KOPT-K1 (cell line): ENCODE data around the gene ACKR1.

ENCODE experiments used
- H3K27ac ChIP-seq: fragments of 200-600 bp; sonication (generic); 2 replicates; pipeline ENCODE4 v1.5.1; 2016; ENCODE audit warnings: antibody characterized with exemption, mild to moderate bottlenecking, low read depth, low read length; ENCODE audit not compliant: poor library complexity, severe bottlenecking
- H3K36me3 ChIP-seq: fragments of 200-600 bp; sonication (generic); 2 replicates; pipeline ENCODE4 v1.5.1; 2017; ENCODE audit warnings: antibody characterized with exemption, mild to moderate bottlenecking, low read length, moderate library complexity; ENCODE audit not compliant: insufficient read depth
- H3K9me3 ChIP-seq: fragments of 200-600 bp; sonication (generic); 2 replicates; pipeline ENCODE4 v1.5.1; 2017; ENCODE audit warnings: antibody characterized with exemption, low read length, mild to moderate bottlenecking; ENCODE audit not compliant: insufficient read depth, poor library complexity, severe bottlenecking

ACKR1 gene

GRCh38 chr1:159229896-159230295 is 25.2 kb downstream of the ACKR1 start:
- Histone ChIP-seq H3K36me3 (no peaks in the 10 kb centered on the region), H3K27ac (no peak overlapping the region), H3K9me3 (no peaks in the 10 kb centered on the region)

GRCh38 chr1:159239551-159240220 is 35.0 kb downstream of the ACKR1 start:
- Histone ChIP-seq H3K36me3 (no peaks in the 10 kb centered on the region), H3K27ac (no peak overlapping the region), H3K9me3 (no peaks in the 10 kb centered on the region)

- H3K9me3 ChIP-seq, result peaks cover 15% of the 10 kb centered on the region
- H3K27ac ChIP-seq, result no peak overlapping the region
- H3K36me3 ChIP-seq, result no peaks in the 10 kb centered on the region
These were observed 42.6 kb downstream of the ACKR1 start for GRCh38 chr1:159247266-159247665.

- H3K9me3 ChIP-seq, result peaks cover 15% of the 10 kb centered on the region
- no peaks in the 10 kb centered on the region for H3K36me3 ChIP-seq
- H3K27ac ChIP-seq, result no peak overlapping the region
These were observed 43.6 kb downstream of the ACKR1 start for GRCh38 chr1:159248311-159248710.

GRCh38 chr1:159250638-159251216 is 46.1 kb downstream of the ACKR1 start:
- H3K36me3 ChIP-seq, result no peaks in the 10 kb centered on the region
- H3K9me3 ChIP-seq, result peaks cover 15% of the 10 kb centered on the region
- H3K27ac ChIP-seq, result no peak overlapping the region
